Measurements from ENCODE around the gene MEIS2. TPM values are rescaled to one million over a fixed set of nuclear protein-coding genes. Genes with fewer than 3 reads are reported as not detected.

Gene MEIS2
- total RNA-seq, 2 experiments from 2014 or later: not detected

GRCh38 chr15:36938131-36938530, 162.2 kb downstream of the MEIS2 start:
- H3K36me3 Mint-ChIP-seq (ENCODE audit: low read depth): no peaks in the 10 kb centered on the region
- no peak for DNase-seq
- POLR2A ChIA-PET: no interaction called here
- H3K27ac Mint-ChIP-seq: no peak overlapping the region
- no peaks in the 10 kb centered on the region for H3K27me3 Mint-ChIP-seq
- H3K4me1 Mint-ChIP-seq: no peaks in the 10 kb centered on the region
- H3K4me3 Mint-ChIP-seq: no peak overlapping the region
- H3K9me3 Mint-ChIP-seq: no peaks in the 10 kb centered on the region
- CTCF ChIA-PET: no interaction called here

GRCh38 chr15:36936613-36937012, 163.7 kb downstream of the MEIS2 start:
- H3K27ac Mint-ChIP-seq: no peak overlapping the region
- DNase-seq: no peak

GRCh38 chr15:36933255-36933990, 166.9 kb downstream of the MEIS2 start:
- Mint-ChIP-seq H3K27ac (no peak overlapping the region), H3K4me3 (no peak overlapping the region), H3K27me3 (no peaks in the 10 kb centered on the region), H3K9me3 (peaks cover 4% of the 10 kb centered on the region), H3K36me3 (ENCODE audit: low read depth) (no peaks in the 10 kb centered on the region), H3K4me1 (no peaks in the 10 kb centered on the region)
- ChIA-PET POLR2A (no interaction called here), CTCF (interaction anchor here (0.6 kb wide), 1 partner anchor 27 kb away, joined by 3 read pairs; no protein-coding TSS in a partner anchor)
- DNase-seq: no peak

More at GRCh38 chr15:36936613-36937012, 163.7 kb downstream of the MEIS2 start:
- CTCF ChIA-PET: no interaction called here
- POLR2A ChIA-PET: no interaction called here
- H3K4me1 Mint-ChIP-seq: no peaks in the 10 kb centered on the region
- H3K36me3 Mint-ChIP-seq (ENCODE audit: low read depth): no peaks in the 10 kb centered on the region
- no peaks in the 10 kb centered on the region for H3K27me3 Mint-ChIP-seq
- no peaks in the 10 kb centered on the region for H3K9me3 Mint-ChIP-seq
- H3K4me3 Mint-ChIP-seq: no peak overlapping the region

GRCh38 chr15:36932070-36932469, 168.3 kb downstream of the MEIS2 start:
- peaks cover 5% of the 10 kb centered on the region for H3K9me3 Mint-ChIP-seq
- H3K27me3 Mint-ChIP-seq: peaks cover 2% of the 10 kb centered on the region
- no peak overlapping the region for H3K27ac Mint-ChIP-seq
- ChIA-PET CTCF (no interaction called here), POLR2A (no interaction called here)
- no peaks in the 10 kb centered on the region for H3K4me1 Mint-ChIP-seq
- DNase-seq: no peak
- H3K36me3 Mint-ChIP-seq (ENCODE audit: low read depth): no peaks in the 10 kb centered on the region
- H3K4me3 Mint-ChIP-seq: no peak overlapping the region

GRCh38 chr15:36931434-36931833, 168.9 kb downstream of the MEIS2 start:
- Mint-ChIP-seq H3K27me3 (peaks cover 2% of the 10 kb centered on the region), H3K27ac (no peak overlapping the region), H3K9me3 (peaks cover 5% of the 10 kb centered on the region), H3K36me3 (ENCODE audit: low read depth) (no peaks in the 10 kb centered on the region), H3K4me3 (no peak overlapping the region), H3K4me1 (no peaks in the 10 kb centered on the region)
- ChIA-PET CTCF (no interaction called here), POLR2A (no interaction called here)
- no peak for DNase-seq

- CTCF ChIA-PET: no interaction called here
- Mint-ChIP-seq H3K27ac (no peak overlapping the region), H3K27me3 (peaks cover 2% of the 10 kb centered on the region), H3K4me1 (no peaks in the 10 kb centered on the region), H3K9me3 (peaks cover 5% of the 10 kb centered on the region), H3K4me3 (no peak overlapping the region), H3K36me3 (ENCODE audit: low read depth) (no peaks in the 10 kb centered on the region)
- DNase-seq: no peak
- POLR2A ChIA-PET: no interaction called here
Observed at GRCh38 chr15:36926427-36926825, 173.9 kb downstream of the MEIS2 start.

GRCh38 chr15:36925653-36926426, 174.5 kb downstream of the MEIS2 start:
- H3K27me3 Mint-ChIP-seq: peaks cover 2% of the 10 kb centered on the region
- H3K9me3 Mint-ChIP-seq: peaks cover 5% of the 10 kb centered on the region
- no peak overlapping the region for H3K27ac Mint-ChIP-seq
- POLR2A ChIA-PET: no interaction called here
- no peaks in the 10 kb centered on the region for H3K4me1 Mint-ChIP-seq
- CTCF ChIA-PET: interaction anchor here (0.6 to 0.7 kb wide), 2 partner anchors 22 to 114 kb away, joined by 3 to 6 read pairs; no protein-coding TSS in a partner anchor
- H3K4me3 Mint-ChIP-seq: no peak overlapping the region
- no peaks in the 10 kb centered on the region for H3K36me3 Mint-ChIP-seq (ENCODE audit: low read depth)
- DNase-seq: no peak

GRCh38 chr15:36925049-36925448, 175.3 kb downstream of the MEIS2 start:
- no peaks in the 10 kb centered on the region for H3K36me3 Mint-ChIP-seq (ENCODE audit: low read depth)
- POLR2A ChIA-PET: no interaction called here

GRCh38 chr15:36924034-36924433, 176.3 kb downstream of the MEIS2 start:
- Mint-ChIP-seq H3K27ac (no peak overlapping the region), H3K27me3 (peaks cover 2% of the 10 kb centered on the region), H3K4me3 (no peak overlapping the region), H3K36me3 (ENCODE audit: low read depth) (no peaks in the 10 kb centered on the region), H3K9me3 (peaks cover 2% of the 10 kb centered on the region), H3K4me1 (no peaks in the 10 kb centered on the region)
- ChIA-PET CTCF (no interaction called here), POLR2A (no interaction called here)
- no peak for DNase-seq

More at GRCh38 chr15:36925049-36925448, 175.3 kb downstream of the MEIS2 start:
- no peaks in the 10 kb centered on the region for H3K4me1 Mint-ChIP-seq
- CTCF ChIA-PET: interaction anchor here (0.6 kb wide), 1 partner anchor 21 kb away, joined by 6 read pairs; no protein-coding TSS in a partner anchor
- no peak overlapping the region for H3K4me3 Mint-ChIP-seq
- H3K27ac Mint-ChIP-seq: no peak overlapping the region
- DNase-seq: no peak
- H3K9me3 Mint-ChIP-seq: peaks cover 5% of the 10 kb centered on the region
- peaks cover 2% of the 10 kb centered on the region for H3K27me3 Mint-ChIP-seq

GRCh38 chr15:36921484-36922091, 178.8 kb downstream of the MEIS2 start:
- ChIA-PET POLR2A (no interaction called here), CTCF (interaction anchor here (0.6 kb wide), 1 partner anchor 67 kb away, joined by 3 read pairs; no protein-coding TSS in a partner anchor)
- no peaks in the 10 kb centered on the region for H3K36me3 Mint-ChIP-seq (ENCODE audit: low read depth)
- no peaks in the 10 kb centered on the region for H3K9me3 Mint-ChIP-seq
- no peaks in the 10 kb centered on the region for H3K4me1 Mint-ChIP-seq
- no peak for DNase-seq
- H3K27ac Mint-ChIP-seq: no peak overlapping the region
- H3K27me3 Mint-ChIP-seq: no peaks in the 10 kb centered on the region
- H3K4me3 Mint-ChIP-seq: no peak overlapping the region

GRCh38 chr15:36917411-36918267, 182.7 kb downstream of the MEIS2 start:
- Mint-ChIP-seq H3K27ac (no peak overlapping the region), H3K36me3 (ENCODE audit: low read depth) (no peaks in the 10 kb centered on the region), H3K4me1 (no peaks in the 10 kb centered on the region), H3K4me3 (no peak overlapping the region), H3K9me3 (no peaks in the 10 kb centered on the region), H3K27me3 (no peaks in the 10 kb centered on the region)
- POLR2A ChIA-PET: no interaction called here
- CTCF ChIA-PET: no interaction called here
- no peak for DNase-seq

- Mint-ChIP-seq H3K4me3 (no peak overlapping the region), H3K27ac (no peak overlapping the region), H3K36me3 (ENCODE audit: low read depth) (no peaks in the 10 kb centered on the region), H3K9me3 (no peaks in the 10 kb centered on the region), H3K27me3 (no peaks in the 10 kb centered on the region), H3K4me1 (no peaks in the 10 kb centered on the region)
- ChIA-PET POLR2A (no interaction called here), CTCF (interaction anchor here (0.7 to 1.1 kb wide), 2 partner anchors 9 to 504 kb away, joined by 3 to 5 read pairs; no protein-coding TSS in a partner anchor)
- DNase-seq: no peak
Observed at GRCh38 chr15:36914960-36915808, 185.2 kb downstream of the MEIS2 start.

Data from activated CD4-positive, alpha-beta T cell treated with anti-CD3 and anti-CD28 coated beads, Interleukin-2, amount 10 ng/mL, durations not matched to agents 7 days and 5 days (primary cell).